ENCODE data around the gene SELENOV.

- TF ChIP-seq POLR2A (IDR thresholded peaks at IDR 0.05) (no peak), POLR2AphosphoS5 (IDR thresholded peaks at IDR 0.05) (no peak)
- TF ChIP-seq, protein P1, sequence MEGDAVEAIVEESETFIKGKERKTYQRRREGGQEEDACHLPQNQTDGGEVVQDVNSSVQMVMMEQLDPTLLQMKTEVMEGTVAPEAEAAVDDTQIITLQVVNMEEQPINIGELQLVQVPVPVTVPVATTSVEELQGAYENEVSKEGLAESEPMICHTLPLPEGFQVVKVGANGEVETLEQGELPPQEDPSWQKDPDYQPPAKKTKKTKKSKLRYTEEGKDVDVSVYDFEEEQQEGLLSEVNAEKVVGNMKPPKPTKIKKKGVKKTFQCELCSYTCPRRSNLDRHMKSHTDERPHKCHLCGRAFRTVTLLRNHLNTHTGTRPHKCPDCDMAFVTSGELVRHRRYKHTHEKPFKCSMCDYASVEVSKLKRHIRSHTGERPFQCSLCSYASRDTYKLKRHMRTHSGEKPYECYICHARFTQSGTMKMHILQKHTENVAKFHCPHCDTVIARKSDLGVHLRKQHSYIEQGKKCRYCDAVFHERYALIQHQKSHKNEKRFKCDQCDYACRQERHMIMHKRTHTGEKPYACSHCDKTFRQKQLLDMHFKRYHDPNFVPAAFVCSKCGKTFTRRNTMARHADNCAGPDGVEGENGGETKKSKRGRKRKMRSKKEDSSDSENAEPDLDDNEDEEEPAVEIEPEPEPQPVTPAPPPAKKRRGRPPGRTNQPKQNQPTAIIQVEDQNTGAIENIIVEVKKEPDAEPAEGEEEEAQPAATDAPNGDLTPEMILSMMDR (IDR thresholded peaks at IDR 0.05) = no peak
Measured at GRCh38 chr19:39543477-39543857, 28.5 kb downstream of the SELENOV start.
